ENCODE results near the gene AKR1C1. TPM values are rescaled to one million over a fixed set of nuclear protein-coding genes. Genes with fewer than 3 reads are reported as not detected.

The AKR1C1 gene
- total RNA-seq, 4 donors from 2014 or later = 193 to 430 (median 270) TPM

- TF ChIP-seq CTCF (IDR thresholded peaks at IDR 0.05; ENCODE audit: low read depth) = no peak
Measured at GRCh38 chr10:5023177-5023805, 60.1 kb downstream of the AKR1C1 start.

- TF ChIP-seq CTCF (IDR thresholded peaks at IDR 0.05; ENCODE audit: low read depth) = no peak
Measured at GRCh38 chr10:5030989-5031388, 67.8 kb downstream of the AKR1C1 start.

Small RNA genes within 50 kb of the gene (small RNA-seq; reads per million reads assigned to genes)
- not detected for gene RF00096

Other genes starting within 250 kb of the AKR1C1 start
- gene AKR1E2, start 137.2 kb upstream of the AKR1C1 start, total RNA-seq = 10 to 100 TPM in 3 of 4 donors, 1 to 10 TPM in 1; 7.1 to 14.1 (median 12.2) TPM
- gene AKR1C2, start 40.4 kb downstream of the AKR1C1 start, total RNA-seq = 100 to 1,000 TPM; 281 to 306 (median 295) TPM
- 100 to 1,000 TPM; 124 to 226 (median 166) TPM for gene AKR1C3, start 131.0 kb downstream of the AKR1C1 start, total RNA-seq
- 1 to 10 TPM in 3 of 4 donors, not detected in 1; 1.5 to 3.6 (median 1.5) TPM for gene AKR1C8, start 221.7 kb downstream of the AKR1C1 start, total RNA-seq
- not detected for gene AKR1C4, start 233.4 kb downstream of the AKR1C1 start, total RNA-seq